GM12864 (cell line): ENCODE data around the gene GNPTG.

ENCODE experiments used
- DNase-seq: peaks from one replicate; pipeline ENCODE4 v3.0.0-alpha.2; 2011; ENCODE audit warnings: low read depth
- H3K4me3 ChIP-seq: 2 replicates; pipeline ENCODE4 v1.5.1; 2011; ENCODE audit warnings: mild to moderate bottlenecking, low read depth, low read length, control low read depth
- CTCF ChIP-seq: IDR thresholded peaks from 2 replicates; pipeline ENCODE4 v1.5.1; 2011; ENCODE audit warnings: low read depth, mild to moderate bottlenecking, moderate library complexity, low read length, control low read depth, inconsistent platforms; ENCODE audit errors: missing control alignments

GNPTG gene

GRCh38 chr16:1335211-1335971 is 16.3 kb upstream of the GNPTG start:
- no peak for TF ChIP-seq CTCF
- DNase-seq: no peak
- H3K4me3 ChIP-seq: no peak overlapping the region

DNA sequence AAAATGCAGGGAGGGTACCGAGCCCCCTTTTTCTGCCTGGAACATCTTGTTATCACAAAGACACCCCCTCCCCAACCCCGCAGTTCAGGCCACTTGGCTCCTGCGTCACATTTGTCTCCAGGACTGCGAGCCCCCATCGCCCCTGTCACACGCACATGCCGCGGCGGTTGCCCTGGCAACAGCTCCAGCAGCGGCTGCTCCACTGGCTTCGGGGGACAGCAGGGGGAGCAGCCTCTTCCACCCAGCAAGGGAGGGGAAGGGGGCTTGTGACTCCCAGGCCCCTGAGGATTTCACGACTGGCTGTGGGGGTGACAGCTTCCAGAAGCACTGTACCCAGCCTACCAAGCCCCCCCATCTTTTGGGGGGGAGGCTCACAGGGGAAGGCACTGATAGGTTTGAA is 15.7 kb upstream of the GNPTG start:
- DNase-seq: no peak
- TF ChIP-seq CTCF: no peak
- H3K4me3 ChIP-seq: no peak overlapping the region

DNA sequence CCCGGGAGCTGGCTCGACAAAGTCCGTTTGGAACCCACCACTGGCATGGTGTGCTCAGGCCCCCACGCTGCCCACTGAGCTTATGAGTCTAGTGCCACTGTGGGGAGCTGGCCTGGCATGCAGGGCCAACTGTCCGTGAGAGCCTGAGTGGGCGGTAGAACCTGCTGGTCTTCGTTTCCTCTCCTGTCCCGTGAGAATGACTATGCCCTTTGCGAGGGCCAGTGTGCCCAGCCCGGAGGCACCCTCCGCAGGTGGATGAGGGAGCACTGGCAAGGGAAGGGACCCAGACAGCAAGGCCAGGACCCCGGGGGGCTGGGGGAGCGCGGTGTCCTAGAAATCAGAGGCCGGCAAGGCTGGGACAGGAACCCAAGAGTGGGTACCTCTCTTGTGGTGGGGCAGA is 15.1 kb upstream of the GNPTG start:
- no peak for TF ChIP-seq CTCF
- DNase-seq: no peak
- no peak overlapping the region for H3K4me3 ChIP-seq

GRCh38 chr16:1337486-1337885 is 14.2 kb upstream of the GNPTG start:
- no peak for TF ChIP-seq CTCF
- DNase-seq: no peak

DNA sequence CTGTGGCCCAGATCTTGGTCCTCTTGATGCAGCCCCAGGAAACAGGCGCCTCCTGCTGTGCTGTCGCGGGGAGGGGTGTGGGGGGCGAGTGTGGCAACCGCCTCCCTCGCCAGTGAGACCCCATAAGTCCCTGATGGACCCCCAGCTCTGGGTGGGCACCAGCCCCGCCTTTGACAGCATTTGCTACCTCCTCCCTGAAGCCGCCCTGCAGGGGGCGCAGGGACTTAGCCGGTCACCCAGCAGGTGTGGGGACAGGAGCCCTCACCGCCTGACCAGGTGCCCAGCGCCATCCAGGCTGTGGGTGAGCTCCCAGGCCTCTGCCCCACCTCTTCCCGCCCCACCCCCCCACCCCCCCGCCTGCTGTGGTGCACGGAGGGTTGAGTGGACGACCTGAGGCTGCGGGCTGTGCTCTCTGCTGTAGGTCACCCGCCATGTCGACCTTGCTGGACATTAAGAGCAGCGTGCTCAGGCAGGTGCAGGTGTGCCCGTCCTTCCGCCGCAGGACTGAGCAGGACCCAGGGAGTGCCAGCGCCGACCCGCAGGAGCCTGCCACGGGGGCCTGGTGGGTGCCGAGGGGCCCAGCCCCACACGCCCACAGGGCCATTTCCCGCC is 13.5 kb upstream of the GNPTG start:
- H3K4me3 ChIP-seq: no peak overlapping the region
- no peak for DNase-seq
- TF ChIP-seq CTCF: peak; percentile 70

More at GRCh38 chr16:1337486-1337885, 14.2 kb upstream of the GNPTG start:
- no peak overlapping the region for H3K4me3 ChIP-seq

GRCh38 chr16:1338855-1339675 is 12.7 kb upstream of the GNPTG start:
- H3K4me3 ChIP-seq: no peak overlapping the region
- no peak for DNase-seq
- no peak for TF ChIP-seq CTCF
